ENCODE results near the gene SCTR. TPM values are rescaled to one million over a fixed set of nuclear protein-coding genes. Genes with fewer than 3 reads are reported as not detected.

Gene SCTR
- total and polyA plus RNA-seq, 2 of the 8 experiments (the other 6 are each of a cell fraction or from before 2014, with no cell fraction given) = 0.15 TPM; not detected in 1

DNA sequence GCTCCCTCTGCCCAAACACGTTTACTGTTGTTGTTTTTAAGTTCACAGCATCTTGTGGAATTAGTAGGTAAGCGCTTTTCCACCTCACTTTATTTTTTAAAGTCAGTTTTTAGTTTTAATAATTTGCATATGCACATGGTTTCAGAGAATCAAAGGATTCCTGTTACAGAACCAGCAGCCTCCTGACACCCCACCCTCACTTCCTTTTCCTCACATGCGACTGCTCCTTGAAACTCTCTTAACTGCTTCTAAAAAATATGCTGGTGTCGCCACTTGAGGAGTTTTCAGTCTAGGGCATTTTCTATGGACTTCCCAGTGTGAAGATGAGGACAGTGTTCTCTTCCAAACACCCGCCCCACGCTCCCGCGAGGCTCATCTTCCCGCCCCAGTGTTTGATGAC is 78.2 kb downstream of the SCTR start:
- no peak overlapping the region for H3K4me2 ChIP-seq (ENCODE audit: insufficient read depth in 1 of 2, low read depth in 2 of 2, low read length in 2 of 2)
- H3K23ac ChIP-seq (ENCODE audit: insufficient read length) = no peak overlapping the region
- WGBS, 2 experiments (ENCODE audit: extremely low coverage in 1 of 2, insufficient coverage in 1 of 2, insufficient read length in 1 of 2, insufficient replicate concordance in 2 of 2, low coverage in 1 of 2, low lambda C conversion rate in 2 of 2, missing lambda C conversion rate in 1 of 2) = 82% methylated on average over 9 of the region's 9 CpGs; no CpG with 5 or more reads in 1 of the 2 experiments
- peaks cover 0 to 3% of the 10 kb centered on the region in 2 experiments for H4K20me1 ChIP-seq (replicated peaks in 1 of 2; ENCODE audit: control insufficient read depth in 1 of 2, insufficient read depth in 2 of 2, low read length in 2 of 2)
- no peaks in the 10 kb centered on the region for H3K79me1 ChIP-seq (ENCODE audit: low read depth, low read length)
- DNase-seq (ENCODE audit: low read depth in 1 of 2, low spot score in 2 of 2) (no peak), FAIRE-seq (no peak)
- no peak overlapping the region for H2BK120ac ChIP-seq (replicated peaks; ENCODE audit: low read depth, low read length)
- ChIA-PET POLR2A (ENCODE audit: partially characterized antibody) (interaction anchor here (1.6 to 2.5 kb wide), 3 partner anchors 13 to 15 kb away, joined by 5 to 6 read pairs (median 6); no protein-coding TSS in a partner anchor), CTCF (ENCODE audit: partially characterized antibody) (interaction anchor here (1.0 to 1.5 kb wide), 2 partner anchors 11 to 30 kb away, joined by 3 to 5 read pairs; no protein-coding TSS in a partner anchor)
- H3K27ac ChIP-seq (ENCODE audit: low read depth, low read length) = no peak overlapping the region
- no peak overlapping the region for H3K9ac ChIP-seq (replicated peaks in 1 of 4; ENCODE audit: extremely low read depth in 1 of 4, low read depth in 3 of 4, low read length in 3 of 4)
- H2BK12ac ChIP-seq (ENCODE audit: low read depth, low read length) = no peak overlapping the region
- no peak overlapping the region for H2BK5ac ChIP-seq (ENCODE audit: low read depth, low read length)
- H3K9me3 ChIP-seq (ENCODE audit: insufficient read depth in 2 of 2, low read depth in 1 of 2, low read length in 1 of 2) = no peaks in the 10 kb centered on the region
- H2BK20ac ChIP-seq (ENCODE audit: low read length) = no peak overlapping the region
- no peaks in the 10 kb centered on the region for H3K23me2 ChIP-seq (ENCODE audit: low read depth, low read length)
- H3K27me3 ChIP-seq (replicated peaks in 1 of 4; ENCODE audit: control insufficient read depth in 3 of 4, extremely low read depth in 1 of 4, insufficient read depth in 3 of 4, low read length in 3 of 4) = 0 out of 7 replicates have a peak, but pooled peaks cover 0 to 3% (median 0%) of the 10 kb centered on the region in 4 experiments
- H3K14ac ChIP-seq (ENCODE audit: insufficient read length) = no peak overlapping the region
- H3K4me3 ChIP-seq (ENCODE audit: extremely low read depth in 1 of 4, insufficient read depth in 2 of 4, low read depth in 3 of 4, low read length in 4 of 4) = no peak overlapping the region
- no peaks in the 10 kb centered on the region for H3K36me3 ChIP-seq (ENCODE audit: control insufficient read depth in 2 of 4, insufficient read depth in 4 of 4, low read length in 3 of 4)
- no peak overlapping the region for H2BK15ac ChIP-seq (ENCODE audit: low read length)
- no peak overlapping the region for H2AFZ ChIP-seq (ENCODE audit: low read length)
- H4K8ac ChIP-seq (ENCODE audit: extremely low read depth, insufficient read depth, low read length) = no peak overlapping the region
- no peak overlapping the region for H2AK5ac ChIP-seq (ENCODE audit: low read depth, low read length)
- H4K5ac ChIP-seq (ENCODE audit: insufficient read length, low read depth, low read length) = no peak overlapping the region
- no peak overlapping the region for H4K91ac ChIP-seq (replicated peaks; ENCODE audit: insufficient read length, low read length)
- H3K18ac ChIP-seq (ENCODE audit: extremely low read depth, low read length) = no peak overlapping the region
- peaks cover 0 to 11% (median 5%) of the 10 kb centered on the region in 4 experiments; a peak in 3 of 7 replicates for H3K4me1 ChIP-seq (replicated peaks in 1 of 4; ENCODE audit: control insufficient read depth in 3 of 4, insufficient read depth in 4 of 4, low read length in 3 of 4)
- no peak overlapping the region for H3K56ac ChIP-seq (replicated peaks; ENCODE audit: insufficient read length, low read depth, low read length)
- no peaks in the 10 kb centered on the region for H3K79me2 ChIP-seq (ENCODE audit: control insufficient read depth in 1 of 2, insufficient read depth in 2 of 2, low read length in 2 of 2)
- H3K4ac ChIP-seq (replicated peaks; ENCODE audit: insufficient read length, low read depth, low read length) = no peak overlapping the region
- TF ChIP-seq FOSL1 (IDR thresholded peaks at IDR 0.05; ENCODE audit: insufficient read depth, low read depth, low read length) (no peak), E2F6 (IDR thresholded peaks at IDR 0.05) (no peak), SIX5 (IDR thresholded peaks at IDR 0.05; ENCODE audit: low read depth, low read length) (no peak), CREB1 (IDR thresholded peaks at IDR 0.05) (no peak), KDM1A (IDR thresholded peaks at IDR 0.05; ENCODE audit: borderline replicate concordance, low read length) (no peak), SP1 (IDR thresholded peaks at IDR 0.05; ENCODE audit: low read depth, low read length) (no peak)

Data from H1 (cell line).